ENCODE data around the gene CDIPT. TPM values are rescaled to one million over a fixed set of nuclear protein-coding genes. Genes with fewer than 3 reads are reported as not detected.

CDIPT gene
- total RNA-seq, 4 donors from 2014 or later, result 68.7 to 112 (median 96.7) TPM

DNA sequence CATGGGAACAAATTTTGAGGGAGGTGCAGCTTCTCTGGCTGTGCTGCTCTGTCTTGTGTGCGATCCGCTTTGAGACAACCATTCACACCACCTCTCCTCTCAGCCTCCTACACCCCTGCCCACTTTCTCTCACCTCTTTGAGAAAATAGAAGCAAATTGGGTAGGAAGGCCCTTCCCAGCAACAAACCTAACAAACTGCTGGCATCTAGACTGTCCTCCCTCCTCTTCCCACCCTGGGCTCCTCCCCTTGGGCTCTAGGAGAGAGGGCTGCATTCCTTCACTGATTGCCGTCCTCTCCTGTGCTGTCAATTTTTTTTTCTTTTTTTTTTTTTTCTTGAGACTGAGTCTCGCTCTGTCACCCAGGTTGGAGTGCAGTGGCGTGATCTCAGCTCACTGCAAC, 13.5 kb downstream of the CDIPT start:
- Histone ChIP-seq H3K4me1 (peaks cover 5% of the 10 kb centered on the region), H3K9me3 (no peaks in the 10 kb centered on the region), H3K36me3 (peaks cover 38% of the 10 kb centered on the region), H3K4me3 (no peak overlapping the region), H3K27ac (no peak overlapping the region), H3K27me3 (no peaks in the 10 kb centered on the region)
- WGBS, result 56% methylated on average over 5 of the region's 5 CpGs
- DNase-seq (ENCODE audit: low spot score in 2 of 2), result no peak
- TF ChIP-seq POLR2AphosphoS5 (IDR thresholded peaks at IDR 0.05) (no peak), POLR2A (IDR thresholded peaks at IDR 0.05) (no peak), EP300 (IDR thresholded peaks at IDR 0.05) (no peak)
- TF ChIP-seq, protein P1, sequence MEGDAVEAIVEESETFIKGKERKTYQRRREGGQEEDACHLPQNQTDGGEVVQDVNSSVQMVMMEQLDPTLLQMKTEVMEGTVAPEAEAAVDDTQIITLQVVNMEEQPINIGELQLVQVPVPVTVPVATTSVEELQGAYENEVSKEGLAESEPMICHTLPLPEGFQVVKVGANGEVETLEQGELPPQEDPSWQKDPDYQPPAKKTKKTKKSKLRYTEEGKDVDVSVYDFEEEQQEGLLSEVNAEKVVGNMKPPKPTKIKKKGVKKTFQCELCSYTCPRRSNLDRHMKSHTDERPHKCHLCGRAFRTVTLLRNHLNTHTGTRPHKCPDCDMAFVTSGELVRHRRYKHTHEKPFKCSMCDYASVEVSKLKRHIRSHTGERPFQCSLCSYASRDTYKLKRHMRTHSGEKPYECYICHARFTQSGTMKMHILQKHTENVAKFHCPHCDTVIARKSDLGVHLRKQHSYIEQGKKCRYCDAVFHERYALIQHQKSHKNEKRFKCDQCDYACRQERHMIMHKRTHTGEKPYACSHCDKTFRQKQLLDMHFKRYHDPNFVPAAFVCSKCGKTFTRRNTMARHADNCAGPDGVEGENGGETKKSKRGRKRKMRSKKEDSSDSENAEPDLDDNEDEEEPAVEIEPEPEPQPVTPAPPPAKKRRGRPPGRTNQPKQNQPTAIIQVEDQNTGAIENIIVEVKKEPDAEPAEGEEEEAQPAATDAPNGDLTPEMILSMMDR (IDR thresholded peaks at IDR 0.05), result no peak

DNA sequence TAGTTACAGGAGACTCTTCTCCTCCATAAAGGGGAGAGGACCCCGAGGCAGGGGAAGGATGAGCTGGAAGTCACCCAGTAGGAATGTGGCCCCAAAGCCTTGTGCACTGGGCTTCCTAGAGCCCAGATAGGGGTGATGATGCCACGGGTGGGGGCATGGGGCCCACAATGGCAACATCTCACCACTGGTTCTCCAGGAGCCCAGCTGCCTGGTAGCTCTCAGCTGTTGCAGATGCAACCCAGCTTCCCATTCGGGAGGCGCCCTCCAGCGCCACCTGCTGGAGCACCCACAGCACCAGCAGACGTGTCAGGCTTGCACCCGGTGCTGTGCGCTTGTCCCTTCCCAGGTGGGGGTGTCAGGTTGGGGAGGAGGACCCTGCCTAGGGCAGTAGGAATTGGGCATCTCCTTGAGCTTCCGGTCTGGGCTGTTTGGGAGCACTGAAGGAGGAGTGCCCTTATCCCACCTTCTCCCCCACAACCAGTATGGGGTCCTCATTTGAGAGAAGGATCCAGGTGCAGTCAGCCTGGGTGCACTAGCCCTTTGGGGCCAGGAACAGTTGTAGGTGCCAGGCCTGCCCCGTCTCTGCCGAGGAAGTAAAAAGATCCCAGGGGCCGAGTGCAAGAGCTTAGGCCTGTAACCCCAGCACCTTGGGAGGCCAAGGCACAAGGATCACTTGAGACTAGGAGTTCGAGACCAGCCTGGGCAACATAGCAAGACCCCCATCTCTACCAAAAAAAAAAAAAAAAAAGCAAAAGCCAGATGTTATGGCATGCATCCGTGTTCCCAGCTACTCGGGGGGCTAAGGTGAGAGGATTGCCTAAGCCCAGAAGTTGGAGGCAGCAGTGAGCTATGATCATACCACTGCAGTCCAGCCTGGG, 14.4 kb downstream of the CDIPT start:
- no peak for TF ChIP-seq POLR2A (IDR thresholded peaks at IDR 0.05)
- TF ChIP-seq, protein P1 (IDR thresholded peaks at IDR 0.05), result peak; percentile 48 to 90
- Histone ChIP-seq H3K36me3 (peaks cover 46% of the 10 kb centered on the region), H3K9me3 (no peaks in the 10 kb centered on the region), H3K27ac (no peak overlapping the region), H3K4me1 (peaks cover 5% of the 10 kb centered on the region), H3K4me3 (no peak overlapping the region), H3K27me3 (no peaks in the 10 kb centered on the region)
- peak; percentile 85 to 86 for DNase-seq (ENCODE audit: low spot score in 2 of 2)
- WGBS, result 62% methylated on average over 8 of the region's 15 CpGs

DNA sequence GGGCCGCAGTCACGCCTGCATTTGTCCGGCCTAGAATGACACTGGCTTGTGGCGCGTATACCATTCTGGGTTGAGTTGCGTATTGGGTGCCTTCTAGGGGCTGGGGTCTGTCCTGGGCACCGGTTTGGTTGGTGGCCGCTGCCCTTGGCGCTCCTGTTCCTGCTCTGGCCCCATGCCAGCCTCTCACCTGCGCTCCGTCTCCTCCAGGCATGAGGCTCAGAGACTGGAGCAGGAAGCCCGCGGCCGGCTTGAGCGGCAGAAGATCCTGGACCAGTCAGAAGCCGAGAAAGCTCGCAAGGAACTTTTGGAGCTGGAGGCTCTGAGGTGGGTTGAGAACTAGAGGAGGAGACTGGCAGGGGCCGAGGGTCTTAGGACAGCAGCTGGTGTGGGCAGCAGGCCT, 17.4 kb downstream of the CDIPT start:
- no peaks in the 10 kb centered on the region for H3K9me3 ChIP-seq
- DNase-seq (ENCODE audit: low spot score in 2 of 2), result no peak
- peaks cover 71% of the 10 kb centered on the region for H3K36me3 ChIP-seq
- WGBS, result 86% methylated on average over 18 of the region's 18 CpGs
- no peak overlapping the region for H3K4me3 ChIP-seq
- no peak overlapping the region for H3K27ac ChIP-seq
- no peak for TF ChIP-seq POLR2AphosphoS5 (IDR thresholded peaks at IDR 0.05)
- TF ChIP-seq, protein P1 (IDR thresholded peaks at IDR 0.05), result no peak
- peaks cover 5% of the 10 kb centered on the region for H3K4me1 ChIP-seq
- no peaks in the 10 kb centered on the region for H3K27me3 ChIP-seq

DNA sequence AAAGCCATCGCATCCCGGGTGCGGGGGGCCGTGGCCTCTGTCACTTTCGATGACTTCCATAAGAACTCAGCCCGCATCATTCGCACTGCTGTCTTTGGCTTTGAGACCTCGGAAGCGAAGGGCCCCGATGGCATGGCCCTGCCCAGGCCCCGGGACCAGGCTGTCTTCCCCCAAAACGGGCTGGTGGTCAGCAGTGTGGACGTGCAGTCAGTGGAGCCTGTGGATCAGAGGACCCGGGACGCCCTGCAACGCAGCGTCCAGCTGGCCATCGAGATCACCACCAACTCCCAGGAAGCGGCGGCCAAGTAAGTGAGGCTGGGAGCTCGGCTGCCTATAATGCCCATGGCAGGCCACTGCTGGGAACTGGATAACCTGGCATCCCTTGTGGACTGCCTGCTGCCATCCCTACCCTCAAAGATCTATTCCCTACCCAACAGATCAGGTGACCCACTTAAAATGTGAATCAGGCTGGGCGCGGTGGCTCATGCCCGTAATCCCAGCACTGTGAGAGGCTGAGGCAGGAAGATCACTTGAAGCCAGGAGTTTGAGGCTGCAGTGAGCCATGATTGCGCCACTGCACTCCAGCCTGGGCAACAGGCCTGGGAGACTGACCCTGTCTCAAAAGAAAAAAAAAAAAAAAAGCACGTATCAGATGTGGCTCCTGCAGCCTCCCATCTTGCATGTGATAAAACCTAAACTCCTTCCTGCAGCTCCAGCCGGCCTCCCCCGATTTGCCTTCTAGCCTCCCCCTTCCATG, 18.3 kb downstream of the CDIPT start:
- Histone ChIP-seq H3K9me3 (no peaks in the 10 kb centered on the region), H3K36me3 (peaks cover 80% of the 10 kb centered on the region), H3K4me1 (peaks cover 5% of the 10 kb centered on the region), H3K27me3 (no peaks in the 10 kb centered on the region), H3K4me3 (no peak overlapping the region), H3K27ac (no peak overlapping the region)
- no peak for DNase-seq (ENCODE audit: low spot score in 2 of 2)
- 86% methylated on average over 12 of the region's 28 CpGs for WGBS
- TF ChIP-seq POLR2AphosphoS5 (IDR thresholded peaks at IDR 0.05), result no peak
- no peak for TF ChIP-seq EP300 (IDR thresholded peaks at IDR 0.05)
- no peak for TF ChIP-seq POLR2A (IDR thresholded peaks at IDR 0.05)
- TF ChIP-seq, protein P1 (IDR thresholded peaks at IDR 0.05), result no peak

DNA sequence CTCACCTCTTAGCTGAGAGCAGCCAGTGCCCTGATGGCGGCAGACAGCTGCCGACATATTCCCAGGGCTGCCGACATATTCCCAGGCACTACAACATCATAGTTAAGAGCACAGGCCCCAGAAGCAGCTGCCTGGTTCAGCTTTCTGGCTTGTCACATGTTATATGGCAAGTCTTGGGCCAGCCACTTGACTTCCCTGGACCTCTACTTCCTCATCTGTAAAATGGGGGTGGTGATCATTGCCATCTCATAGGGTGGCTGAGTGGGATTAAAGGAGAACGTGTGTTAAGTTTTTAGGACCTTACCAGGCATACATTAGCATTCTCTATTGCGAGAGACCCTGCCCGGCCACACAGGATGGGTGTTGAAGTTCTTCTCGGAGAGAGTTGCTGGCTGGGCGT, 19.1 kb downstream of the CDIPT start:
- TF ChIP-seq EP300 (IDR thresholded peaks at IDR 0.05), result no peak
- TF ChIP-seq POLR2A (IDR thresholded peaks at IDR 0.05), result no peak
- TF ChIP-seq, protein P1 (IDR thresholded peaks at IDR 0.05), result no peak
- no peak for TF ChIP-seq POLR2AphosphoS5 (IDR thresholded peaks at IDR 0.05)
- H3K36me3 ChIP-seq, result peaks cover 85% of the 10 kb centered on the region
- 91% methylated on average over 5 of the region's 8 CpGs for WGBS
- no peaks in the 10 kb centered on the region for H3K4me1 ChIP-seq
- no peaks in the 10 kb centered on the region for H3K9me3 ChIP-seq
- H3K27ac ChIP-seq, result no peak overlapping the region
- H3K4me3 ChIP-seq, result no peak overlapping the region
- DNase-seq (ENCODE audit: low spot score in 2 of 2), result no peak
- H3K27me3 ChIP-seq, result no peaks in the 10 kb centered on the region
